GM18867 (cell line): ENCODE data around the gene ARL4C.
"Not testable (repeated sequence)": the region's sequence is repeated elsewhere in the genome, so short reads cannot be mapped to it uniquely, and the experiment has no call there.

Experiments
- ATAC-seq: cut with Tn5 transposase; IDR thresholded peaks from one replicate; pipeline ENCODE4 v1.9.1; 2021; ENCODE audit warnings: mild to moderate bottlenecking, moderate library complexity; ENCODE audit not compliant: unreplicated experiment

ARL4C gene

DNA sequence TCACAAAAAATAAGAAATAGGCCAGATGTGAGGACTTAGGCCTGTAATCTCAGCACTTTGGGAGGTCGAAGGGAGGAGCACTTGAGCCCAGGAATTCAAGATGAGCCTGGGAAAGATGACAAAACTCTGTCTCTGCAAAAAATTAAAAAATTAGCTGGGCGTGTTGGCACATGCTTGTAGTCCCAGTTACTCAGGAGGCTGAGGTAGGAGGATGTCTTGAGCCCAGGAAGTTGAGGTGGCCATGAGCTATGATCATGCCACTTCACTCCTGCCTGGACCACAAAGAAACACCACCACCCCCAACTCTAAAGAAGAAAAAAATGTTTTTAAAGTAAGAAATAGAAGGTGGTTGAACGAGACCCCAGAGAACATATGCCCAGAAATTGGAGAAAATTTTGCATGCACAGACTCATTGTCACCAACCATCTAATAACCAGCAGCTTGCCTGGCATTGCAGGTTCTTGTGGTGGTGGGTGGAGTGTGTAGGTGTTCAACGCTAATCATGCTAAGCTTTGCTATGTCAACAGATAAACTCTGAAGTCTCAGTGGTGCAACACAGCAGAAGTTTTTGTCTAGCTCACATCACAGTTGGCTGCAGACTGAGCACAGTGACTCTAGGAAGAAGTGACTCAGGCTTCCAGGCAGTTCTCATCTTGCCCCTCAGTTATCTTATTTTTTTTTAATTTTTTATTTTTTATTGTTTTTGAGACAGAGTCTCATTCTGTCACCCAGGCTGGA is 18.6 kb downstream of the ARL4C start:
- ATAC-seq, result no peak

DNA sequence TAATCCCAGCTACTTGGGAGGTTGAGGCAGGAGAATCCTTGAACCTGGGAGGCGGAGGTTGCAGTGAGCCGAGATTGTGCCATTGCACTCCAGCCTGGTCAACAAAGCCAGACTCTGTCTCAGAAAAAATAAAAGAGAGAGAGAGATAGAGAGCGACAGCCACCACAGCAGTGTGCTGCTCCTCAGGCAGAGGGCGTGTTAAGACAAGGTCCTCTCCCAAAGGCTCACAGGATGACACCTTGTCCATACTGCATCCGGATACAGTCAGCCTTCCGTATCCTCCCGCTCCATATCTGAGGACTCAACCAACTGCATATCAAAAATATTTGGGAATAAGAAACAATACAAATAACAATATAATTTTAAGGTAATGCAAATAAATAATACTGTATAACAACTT is 20.1 kb downstream of the ARL4C start:
- no peak for ATAC-seq

GRCh38 chr2:234474654-234475053 is 22.2 kb downstream of the ARL4C start:
- ATAC-seq, result no peak

DNA sequence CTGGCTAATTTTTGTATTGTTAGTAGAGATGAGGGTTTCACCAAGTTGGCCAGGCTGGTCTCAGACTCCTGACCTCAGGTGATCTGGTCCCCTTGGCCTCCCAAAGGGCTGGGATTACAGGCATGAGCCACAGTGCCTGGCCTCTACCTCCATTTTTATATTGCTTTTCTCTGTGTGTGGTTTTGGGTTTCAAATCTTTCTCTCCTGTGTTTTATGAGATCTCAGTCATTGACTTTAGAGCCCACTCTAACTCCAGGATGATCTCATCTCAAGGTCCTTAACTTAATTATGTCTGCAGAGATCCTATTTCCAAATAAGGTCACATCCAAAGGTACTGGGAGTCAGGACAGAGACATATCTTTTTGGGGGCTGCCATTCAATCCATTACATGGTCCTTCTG is 24.7 kb downstream of the ARL4C start:
- ATAC-seq, result no peak

- no peak for ATAC-seq
Observed at GRCh38 chr2:234469972-234470371, 26.9 kb downstream of the ARL4C start.

DNA sequence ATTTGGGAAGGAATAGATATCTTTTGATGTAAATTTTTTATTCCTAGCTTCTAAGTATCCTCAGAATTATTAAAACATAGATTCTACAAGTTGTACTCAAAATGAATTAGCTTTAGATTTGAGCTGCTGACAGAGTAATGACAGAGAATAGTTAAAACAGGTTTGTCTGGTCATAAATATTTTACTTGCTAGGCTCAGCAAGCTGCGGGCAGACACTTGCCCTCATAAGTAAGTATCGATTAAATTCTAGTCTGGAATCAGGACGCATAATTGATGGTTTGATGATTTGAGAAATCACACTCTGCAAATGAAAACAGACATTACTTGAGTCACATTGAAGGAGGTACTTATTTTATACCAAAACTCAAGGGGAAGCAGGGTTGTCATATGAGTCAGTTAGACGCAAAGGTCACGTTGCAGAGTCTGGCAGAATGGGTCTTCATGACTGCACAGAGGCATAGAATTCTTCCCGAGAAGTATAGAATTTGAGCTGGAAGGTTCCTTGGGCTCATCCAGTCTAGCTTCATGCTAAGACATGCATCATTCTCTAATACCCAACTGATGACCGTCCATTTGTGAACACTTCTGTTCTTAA is 27.5 kb downstream of the ARL4C start:
- no peak for ATAC-seq

DNA sequence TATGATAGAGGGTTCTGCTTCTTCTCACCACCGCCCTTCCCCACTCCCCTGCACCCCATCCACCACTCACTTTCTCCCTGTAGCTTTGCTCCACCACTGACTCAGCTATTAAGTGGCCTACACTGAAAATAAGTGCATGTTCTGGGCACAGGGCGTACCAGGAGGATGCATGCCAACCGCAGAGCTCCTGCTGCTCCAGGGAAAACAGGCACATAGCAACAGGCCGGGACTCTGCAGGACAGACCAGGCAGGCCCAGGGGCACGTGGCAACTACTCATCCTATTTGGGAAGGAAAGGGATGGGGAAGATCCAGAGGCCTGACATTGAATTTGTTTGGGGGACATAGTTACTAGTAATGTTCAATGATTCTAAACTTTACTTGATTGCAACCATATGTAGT is 28.4 kb downstream of the ARL4C start:
- no peak for ATAC-seq

DNA sequence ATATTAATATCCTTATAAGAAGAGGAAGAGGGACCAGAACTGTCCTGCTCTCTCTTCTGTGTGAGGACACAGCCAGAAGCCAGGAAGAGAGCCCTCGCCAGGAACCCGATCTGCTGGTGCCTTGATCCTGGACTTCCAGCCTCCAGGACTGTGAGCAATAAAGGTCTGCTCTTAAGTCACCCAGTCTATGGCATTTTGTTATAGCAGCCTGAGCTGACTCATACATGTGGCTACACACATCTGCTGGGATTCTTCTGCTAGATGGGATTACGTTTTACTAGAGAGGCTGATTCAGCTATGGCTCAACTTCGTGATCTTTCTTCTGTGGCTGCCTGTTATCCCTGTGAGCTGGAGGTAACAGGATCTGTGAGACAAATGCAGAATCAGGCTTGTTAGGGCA is 29.6 kb downstream of the ARL4C start:
- no peak for ATAC-seq

DNA sequence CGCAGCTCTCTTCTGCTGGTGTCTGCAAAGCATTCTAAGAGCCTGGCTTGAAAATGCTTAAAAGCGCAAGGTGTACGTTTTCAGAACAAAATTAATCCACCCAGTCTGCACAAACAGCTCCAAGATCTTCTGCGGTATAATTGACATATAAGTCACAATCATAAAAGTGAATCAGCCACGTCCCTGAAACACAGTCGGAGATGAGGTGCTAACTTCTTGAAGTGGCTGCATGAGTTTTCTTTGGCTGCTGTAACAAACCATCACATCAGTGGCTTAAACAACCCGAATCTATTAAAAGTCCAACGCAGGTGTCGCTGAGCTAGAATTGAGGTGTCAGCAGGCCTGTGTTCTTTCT is 32.6 kb downstream of the ARL4C start:
- ATAC-seq, result no peak

GRCh38 chr2:234463626-234464290 is 33.1 kb downstream of the ARL4C start:
- ATAC-seq, result no peak

DNA sequence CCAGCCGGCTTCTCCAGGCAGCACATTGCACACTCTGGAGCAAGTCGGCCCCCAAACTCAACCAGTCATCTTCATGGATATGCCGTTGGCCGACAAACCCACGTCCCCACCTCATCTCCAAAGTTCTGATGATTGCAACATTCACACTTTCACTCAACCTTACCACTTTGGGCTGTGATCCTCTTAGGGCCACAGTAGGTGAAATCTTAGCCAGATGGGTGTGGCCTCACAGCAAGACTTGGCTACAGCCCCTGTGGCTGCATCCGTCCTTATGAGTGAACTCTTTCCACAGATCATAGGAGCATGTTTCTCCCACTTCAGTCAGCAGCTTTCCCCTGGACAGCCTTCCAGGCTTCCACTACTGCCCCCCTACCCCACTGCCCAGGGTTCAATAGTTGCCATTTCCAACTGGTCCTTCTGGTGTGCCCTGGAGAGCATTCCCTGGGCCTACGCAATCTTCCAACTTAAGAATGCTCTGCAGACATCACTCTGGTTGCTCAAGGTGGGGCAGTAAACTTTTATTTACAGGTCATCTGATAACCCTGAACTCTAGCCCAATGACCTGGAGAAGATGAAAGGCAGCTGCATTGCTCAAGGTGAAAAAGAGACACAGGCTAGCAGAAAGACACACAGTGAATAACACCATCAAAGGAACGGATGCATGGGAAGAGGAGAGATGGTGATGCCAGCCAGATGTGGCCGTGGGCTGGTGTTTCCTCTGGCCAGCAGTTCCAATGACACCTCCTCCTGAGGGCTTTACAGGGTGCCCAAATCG is 34.5 kb downstream of the ARL4C start:
- no peak for ATAC-seq

DNA sequence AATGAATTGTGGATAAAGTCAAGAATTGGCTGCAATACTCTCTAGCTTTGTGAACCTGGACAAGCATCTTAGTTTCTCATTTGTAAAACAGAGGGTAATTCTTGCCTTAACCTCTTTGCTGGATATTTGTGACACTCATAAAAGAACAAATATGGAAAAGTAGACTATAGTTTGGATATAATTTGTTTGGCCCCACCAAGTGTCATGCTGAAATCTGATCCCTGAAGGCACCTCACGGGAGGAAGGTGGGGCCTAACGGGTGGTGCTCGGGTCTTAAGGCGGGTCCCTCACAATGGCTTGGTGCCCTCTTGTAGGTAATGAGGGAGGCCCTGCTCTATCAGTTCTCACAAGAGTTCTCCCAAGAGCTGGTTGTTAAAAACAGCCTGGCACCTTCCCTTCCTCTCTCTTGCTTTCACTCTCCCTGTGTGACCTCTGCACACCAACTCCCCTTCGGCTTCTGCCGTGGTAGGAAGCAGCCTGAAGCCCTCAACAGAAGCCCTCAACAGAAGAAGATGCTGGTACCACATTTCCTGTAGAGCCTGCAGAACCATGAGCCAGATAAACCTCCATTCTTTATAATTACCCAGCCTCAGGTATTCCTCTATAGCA is 37.4 kb downstream of the ARL4C start:
- ATAC-seq, result no peak

DNA sequence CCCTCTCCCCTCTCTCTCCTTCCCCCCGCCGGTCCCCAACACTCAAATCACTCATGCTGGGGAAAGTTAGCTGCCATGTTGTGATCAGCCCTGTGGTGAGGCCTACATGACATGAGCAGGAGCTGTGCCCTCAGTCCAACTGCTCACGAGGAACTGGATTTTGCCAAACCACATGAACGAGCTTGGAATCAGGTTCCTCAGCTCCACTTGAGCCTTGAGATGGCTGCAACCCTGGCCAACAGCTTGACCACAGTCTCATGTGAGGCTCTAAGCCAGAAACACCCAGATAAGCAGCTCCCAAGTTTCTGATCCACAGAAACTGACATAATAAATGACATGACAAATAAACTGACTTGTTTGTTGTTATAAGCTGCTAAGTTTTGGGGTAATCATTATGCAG is 38.4 kb downstream of the ARL4C start:
- no peak for ATAC-seq

DNA sequence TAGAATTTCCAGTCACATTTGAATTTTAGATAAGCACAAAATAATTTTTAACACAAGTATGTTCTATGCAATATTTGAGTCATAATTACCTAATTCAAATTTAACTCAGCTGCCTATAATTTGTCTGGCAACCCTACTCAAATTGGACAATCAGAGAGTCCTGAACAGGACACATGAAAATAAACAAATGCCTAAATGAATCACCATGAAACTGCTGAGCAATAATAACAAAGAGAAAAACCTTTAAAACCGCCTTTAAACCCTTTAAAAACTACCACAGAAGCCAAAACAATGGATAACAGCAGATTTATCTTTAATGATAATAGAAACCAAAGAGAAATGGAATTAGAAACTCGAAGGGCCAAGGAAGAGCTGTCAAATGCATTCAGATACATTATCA is 39.5 kb downstream of the ARL4C start:
- no peak for ATAC-seq

GRCh38 chr2:234455246-234455645 is 41.6 kb downstream of the ARL4C start:
- ATAC-seq, result not testable (repeated sequence)

DNA sequence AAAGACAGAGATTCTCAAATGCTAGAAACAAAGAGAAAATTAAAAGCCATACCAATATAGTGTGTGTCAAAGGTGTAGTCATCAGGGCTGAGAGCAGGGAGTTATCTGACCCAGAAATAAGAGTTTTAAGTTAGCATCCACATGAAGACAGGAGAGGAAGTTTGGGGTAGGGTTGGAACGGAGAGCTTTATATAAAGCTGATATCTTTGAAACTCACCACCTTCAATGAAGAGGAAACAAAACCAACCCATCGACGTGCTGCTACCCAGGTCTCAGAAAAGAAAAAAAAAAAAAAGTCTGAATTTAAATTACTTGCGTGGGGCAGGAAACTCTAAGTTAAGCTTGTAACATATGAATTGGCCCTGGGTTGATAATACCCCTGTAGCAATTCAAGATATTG is 42.4 kb downstream of the ARL4C start:
- ATAC-seq, result no peak

- no peak for ATAC-seq
Observed at GRCh38 chr2:234453216-234453615, 43.7 kb downstream of the ARL4C start.

- ATAC-seq, result no peak
Observed at GRCh38 chr2:234451852-234452625, 44.8 kb downstream of the ARL4C start.

GRCh38 chr2:234451242-234451641 is 45.6 kb downstream of the ARL4C start:
- no peak for ATAC-seq

GRCh38 chr2:234450431-234451124 is 46.3 kb downstream of the ARL4C start:
- ATAC-seq, result no peak
